NCI-H524 (cell line): ENCODE measurements around the gene ABHD13.
A peak's percentile ranks its signal among the peaks of the same experiment; 100 is the strongest.
"Not testable (repeated sequence)": the region's sequence is repeated elsewhere in the genome, so short reads cannot be mapped to it uniquely, and the experiment has no call there.

Source experiments
- DNase-seq, 2 experiments: peaks; one replicate each; lab custom pipeline; 2025; lab: John Stamatoyannopoulos, UW

Gene ABHD13

GRCh38 chr13:108223687-108224503 lies 5.7 kb downstream of the ABHD13 start:
- DNase-seq: no peak

GRCh38 chr13:108225440-108225839 lies 7.2 kb downstream of the ABHD13 start:
- no peak for DNase-seq

- peak in 1 of 2 experiments; percentile 44 for DNase-seq
Measured at GRCh38 chr13:108226184-108226583, 8.0 kb downstream of the ABHD13 start.

GRCh38 chr13:108227651-108228272 lies 9.6 kb downstream of the ABHD13 start:
- DNase-seq: peak in 1 of 2 experiments; percentile 24

- DNase-seq: no peak
Measured at GRCh38 chr13:108230377-108230776, 12.2 kb downstream of the ABHD13 start.

GRCh38 chr13:108249150-108249549 lies 31.0 kb downstream of the ABHD13 start:
- no peak for DNase-seq

- DNase-seq: no peak
Measured at GRCh38 chr13:108257248-108257647, 39.1 kb downstream of the ABHD13 start.

GRCh38 chr13:108263621-108264355 lies 45.6 kb downstream of the ABHD13 start:
- no peak for DNase-seq

- DNase-seq: no peak
Measured at GRCh38 chr13:108266321-108266990, 48.3 kb downstream of the ABHD13 start.

- DNase-seq: no peak
Measured at GRCh38 chr13:108267347-108267746, 49.2 kb downstream of the ABHD13 start.

- DNase-seq: not testable (repeated sequence)
Measured at GRCh38 chr13:108267855-108268254, 49.7 kb downstream of the ABHD13 start.

- no peak for DNase-seq
Measured at GRCh38 chr13:108268466-108269112, 50.4 kb downstream of the ABHD13 start.

GRCh38 chr13:108269601-108270328 lies 51.6 kb downstream of the ABHD13 start, which contains the start of gene TNFSF13B:
TNFSF13B (plus strand) TSS chr13:108269718; CDS start chr13:108269896, 178 bp downstream.
- DNase-seq: peak; percentile 40 to 78

- no peak for DNase-seq
Measured at GRCh38 chr13:108270442-108270841, 52.2 kb downstream of the ABHD13 start.

- no peak for DNase-seq
Measured at GRCh38 chr13:108272333-108272732, 54.1 kb downstream of the ABHD13 start.

- no peak for DNase-seq
Measured at GRCh38 chr13:108273429-108274118, 55.4 kb downstream of the ABHD13 start.

GRCh38 chr13:108274718-108275117 lies 56.5 kb downstream of the ABHD13 start:
- no peak for DNase-seq

- DNase-seq: no peak
Measured at GRCh38 chr13:108276060-108276459, 57.9 kb downstream of the ABHD13 start.

GRCh38 chr13:108278466-108278865 lies 60.3 kb downstream of the ABHD13 start:
- DNase-seq: no peak

- no peak for DNase-seq
Measured at GRCh38 chr13:108281901-108282300, 63.7 kb downstream of the ABHD13 start.
